HEK293 (cell line): ENCODE data around the gene SIDT2.

Experiments used
- CTCF ChIA-PET: fragments of 350-600 bp; formaldehyde crosslinking; extraction: SDS; loops from one replicate; lab custom pipeline; 2021; ENCODE audit warnings: antibody characterized with exemption; lab: Yijun Ruan, JAX
- POLR2A ChIA-PET: fragments of 300-600 bp; formaldehyde crosslinking; extraction: SDS; loops from one replicate; lab custom pipeline; 2020; ENCODE audit warnings: antibody characterized with exemption, inconsistent platforms; lab: Yijun Ruan, JAX
- H3K27ac ChIP-seq: fragments of 200-500 bp; sonication (Bioruptor generic); 2 replicates; pipeline ENCODE4 v1.5.1; 2014; ENCODE audit warnings: low read depth, low read length, control low read depth, inconsistent platforms; ENCODE audit errors: extremely low read depth
- H3K36me3 ChIP-seq, 2 experiments: fragments of 200-500 bp in 1 of 2; sonication (Bioruptor generic) in 1 of 2; 1 replicate in 1 of 2; 2 replicates in 1 of 2; pipeline ENCODE4 v1.5.1; 2014 to 2017; ENCODE audit warnings: inconsistent platforms in 2 of 2, low read length in 2 of 2; ENCODE audit not compliant: control insufficient read depth in 2 of 2, insufficient read depth in 1 of 2
- H3K4me1 ChIP-seq: fragments of 200-500 bp; sonication (Bioruptor generic); 2 replicates; pipeline ENCODE4 v1.5.1; 2014; ENCODE audit warnings: mild to moderate bottlenecking, low read length, inconsistent platforms; ENCODE audit not compliant: control insufficient read depth, insufficient read depth
- H3K4me3 ChIP-seq: 2 replicates; pipeline ENCODE4 v1.5.1; 2011; ENCODE audit warnings: low read depth, mild to moderate bottlenecking, control low read depth, low read length, moderate library complexity
- H3K9me3 ChIP-seq: fragments of 200-500 bp; sonication (Bioruptor generic); 2 replicates; pipeline ENCODE4 v1.5.1; 2014; ENCODE audit warnings: low read depth, low read length, inconsistent platforms; ENCODE audit not compliant: control insufficient read depth, insufficient read depth
- PRDM10 ChIP-seq: fragments of 450-650 bp; formaldehyde crosslinking; IDR thresholded peaks from 2 replicates; pipeline ENCODE4 v1.5.1; 2016; ENCODE audit warnings: missing biosample characterization, missing genetic modification characterization
- RBAK ChIP-seq: fragments of 450-650 bp; formaldehyde crosslinking; IDR thresholded peaks from 2 replicates; pipeline ENCODE4 v1.5.1; 2016; ENCODE audit warnings: missing biosample characterization, missing genetic modification characterization
- YY2 ChIP-seq: fragments of 450-650 bp; formaldehyde crosslinking; IDR thresholded peaks from 2 replicates; pipeline ENCODE4 v1.5.1; 2016; ENCODE audit warnings: missing biosample characterization, missing genetic modification characterization
- ZBTB20 ChIP-seq: fragments of 450-650 bp; formaldehyde crosslinking; IDR thresholded peaks from 2 replicates; pipeline ENCODE4 v1.5.1; 2016; ENCODE audit warnings: missing biosample characterization, missing genetic modification characterization
- ZBTB6 ChIP-seq: fragments of 450-650 bp; formaldehyde crosslinking; IDR thresholded peaks from 2 replicates; pipeline ENCODE4 v1.5.1; 2017; ENCODE audit warnings: missing biosample characterization, missing genetic modification characterization
- ZBTB7A ChIP-seq: fragments of 450-650 bp; formaldehyde crosslinking; IDR thresholded peaks from 2 replicates; pipeline ENCODE4 v1.5.1; 2016; ENCODE audit warnings: low read depth, missing biosample characterization, missing genetic modification characterization
- ZFHX2 ChIP-seq: fragments of 450-650 bp; formaldehyde crosslinking; conservative IDR thresholded peaks from 2 replicates; pipeline ENCODE4 v1.5.1; 2016; ENCODE audit warnings: missing biosample characterization, missing genetic modification characterization
- ZIC2 ChIP-seq: fragments of 450-650 bp; formaldehyde crosslinking; IDR thresholded peaks from 2 replicates; pipeline ENCODE4 v1.5.1; 2016; ENCODE audit warnings: missing biosample characterization, missing genetic modification characterization
- ZNF221 ChIP-seq: fragments of 450-650 bp; formaldehyde crosslinking; IDR thresholded peaks from 2 replicates; pipeline ENCODE4 v1.5.1; 2017; ENCODE audit warnings: missing biosample characterization, missing genetic modification characterization, borderline replicate concordance
- ZNF292 ChIP-seq: fragments of 450-650 bp; formaldehyde crosslinking; IDR thresholded peaks from 2 replicates; pipeline ENCODE4 v1.5.1; 2016; ENCODE audit warnings: low read depth, missing biosample characterization, missing genetic modification characterization, borderline replicate concordance
- ZNF324 ChIP-seq: fragments of 450-650 bp; formaldehyde crosslinking; IDR thresholded peaks from 2 replicates; pipeline ENCODE4 v1.5.1; 2016; ENCODE audit warnings: missing biosample characterization, missing genetic modification characterization
- ZNF621 ChIP-seq: fragments of 450-650 bp; formaldehyde crosslinking; IDR thresholded peaks from 2 replicates; pipeline ENCODE4 v1.5.1; 2017; ENCODE audit warnings: missing biosample characterization, missing genetic modification characterization
- ZNF776 ChIP-seq: fragments of 450-650 bp; formaldehyde crosslinking; IDR thresholded peaks from 2 replicates; pipeline ENCODE4 v1.5.0; 2017; ENCODE audit warnings: missing biosample characterization, missing genetic modification characterization, borderline replicate concordance
- TF ChIP-seq, protein P1 (sequence below): fragments of 450-650 bp; formaldehyde crosslinking; IDR thresholded peaks from 2 replicates; pipeline ENCODE4 v1.5.1; 2016; ENCODE audit warnings: missing biosample characterization, missing genetic modification characterization, low read depth
- TF ChIP-seq, protein P2 (sequence below): fragments of 450-650 bp; formaldehyde crosslinking; IDR thresholded peaks from 2 replicates; pipeline ENCODE4 v1.5.1; 2017; ENCODE audit warnings: missing biosample characterization, missing genetic modification characterization
- TF ChIP-seq, protein P3 (sequence below): fragments of 450-650 bp; formaldehyde crosslinking; IDR thresholded peaks from 2 replicates; pipeline ENCODE4 v1.5.1; 2017; ENCODE audit warnings: missing biosample characterization, mild to moderate bottlenecking, missing genetic modification characterization, moderate library complexity

Gene SIDT2

GRCh38 chr11:117197516-117198456 is 19.2 kb downstream of the SIDT2 start (continued):
- TF ChIP-seq YY2 (no peak), ZFHX2 (tag by site-specific recombination) (peak; percentile 80)
- TF ChIP-seq, protein P1, sequence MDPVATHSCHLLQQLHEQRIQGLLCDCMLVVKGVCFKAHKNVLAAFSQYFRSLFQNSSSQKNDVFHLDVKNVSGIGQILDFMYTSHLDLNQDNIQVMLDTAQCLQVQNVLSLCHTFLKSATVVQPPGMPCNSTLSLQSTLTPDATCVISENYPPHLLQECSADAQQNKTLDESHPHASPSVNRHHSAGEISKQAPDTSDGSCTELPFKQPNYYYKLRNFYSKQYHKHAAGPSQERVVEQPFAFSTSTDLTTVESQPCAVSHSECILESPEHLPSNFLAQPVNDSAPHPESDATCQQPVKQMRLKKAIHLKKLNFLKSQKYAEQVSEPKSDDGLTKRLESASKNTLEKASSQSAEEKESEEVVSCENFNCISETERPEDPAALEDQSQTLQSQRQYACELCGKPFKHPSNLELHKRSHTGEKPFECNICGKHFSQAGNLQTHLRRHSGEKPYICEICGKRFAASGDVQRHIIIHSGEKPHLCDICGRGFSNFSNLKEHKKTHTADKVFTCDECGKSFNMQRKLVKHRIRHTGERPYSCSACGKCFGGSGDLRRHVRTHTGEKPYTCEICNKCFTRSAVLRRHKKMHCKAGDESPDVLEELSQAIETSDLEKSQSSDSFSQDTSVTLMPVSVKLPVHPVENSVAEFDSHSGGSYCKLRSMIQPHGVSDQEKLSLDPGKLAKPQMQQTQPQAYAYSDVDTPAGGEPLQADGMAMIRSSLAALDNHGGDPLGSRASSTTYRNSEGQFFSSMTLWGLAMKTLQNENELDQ (tag by site-specific recombination) = no peak

DNA sequence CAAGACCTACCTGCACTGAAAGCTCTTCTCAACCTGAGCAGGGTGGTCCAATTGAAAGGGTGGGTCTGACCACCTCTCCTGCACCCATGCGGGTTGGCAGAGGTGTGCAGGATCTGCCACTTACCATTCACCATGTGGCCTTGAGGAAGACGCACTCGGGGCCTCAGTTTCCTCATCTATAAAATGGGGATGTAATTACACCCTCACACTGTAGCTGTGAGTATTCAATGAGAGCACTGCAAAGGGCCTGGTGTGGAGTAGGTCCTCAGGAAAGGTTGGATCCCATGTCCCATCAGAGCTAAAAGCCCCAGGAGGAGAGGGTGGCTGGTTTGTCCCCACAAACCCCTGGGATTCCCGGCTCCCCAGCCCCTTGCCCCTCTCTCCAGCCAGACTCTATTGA is 20.1 kb downstream of the SIDT2 start:
- peaks cover 0 to 24% of the 10 kb centered on the region in 2 experiments; a peak in 1 of 3 replicates for H3K36me3 ChIP-seq
- ChIA-PET CTCF (interaction anchor here (0.7 to 2.4 kb wide), 6 partner anchors 18 to 267 kb away, joined by 3 to 10 read pairs (median 4); no protein-coding TSS in a partner anchor), POLR2A (interaction anchor here (1.8 kb wide), 1 partner anchor 20 kb away, joined by 5 read pairs; the partner anchor contains the start of gene SIDT2)
- H3K4me3 ChIP-seq = no peak overlapping the region
- no peaks in the 10 kb centered on the region for H3K4me1 ChIP-seq
- no peaks in the 10 kb centered on the region for H3K9me3 ChIP-seq
- TF ChIP-seq ZNF221 (tag by site-specific recombination) = no peak
- TF ChIP-seq ZNF292 (tag by site-specific recombination) = no peak
- TF ChIP-seq RBAK (tag by site-specific recombination) = no peak
- no peak for TF ChIP-seq ZNF621 (tag by site-specific recombination)
- TF ChIP-seq ZNF776 (tag by site-specific recombination) = no peak
- no peak for TF ChIP-seq ZNF324
- H3K27ac ChIP-seq = no peak overlapping the region

DNA sequence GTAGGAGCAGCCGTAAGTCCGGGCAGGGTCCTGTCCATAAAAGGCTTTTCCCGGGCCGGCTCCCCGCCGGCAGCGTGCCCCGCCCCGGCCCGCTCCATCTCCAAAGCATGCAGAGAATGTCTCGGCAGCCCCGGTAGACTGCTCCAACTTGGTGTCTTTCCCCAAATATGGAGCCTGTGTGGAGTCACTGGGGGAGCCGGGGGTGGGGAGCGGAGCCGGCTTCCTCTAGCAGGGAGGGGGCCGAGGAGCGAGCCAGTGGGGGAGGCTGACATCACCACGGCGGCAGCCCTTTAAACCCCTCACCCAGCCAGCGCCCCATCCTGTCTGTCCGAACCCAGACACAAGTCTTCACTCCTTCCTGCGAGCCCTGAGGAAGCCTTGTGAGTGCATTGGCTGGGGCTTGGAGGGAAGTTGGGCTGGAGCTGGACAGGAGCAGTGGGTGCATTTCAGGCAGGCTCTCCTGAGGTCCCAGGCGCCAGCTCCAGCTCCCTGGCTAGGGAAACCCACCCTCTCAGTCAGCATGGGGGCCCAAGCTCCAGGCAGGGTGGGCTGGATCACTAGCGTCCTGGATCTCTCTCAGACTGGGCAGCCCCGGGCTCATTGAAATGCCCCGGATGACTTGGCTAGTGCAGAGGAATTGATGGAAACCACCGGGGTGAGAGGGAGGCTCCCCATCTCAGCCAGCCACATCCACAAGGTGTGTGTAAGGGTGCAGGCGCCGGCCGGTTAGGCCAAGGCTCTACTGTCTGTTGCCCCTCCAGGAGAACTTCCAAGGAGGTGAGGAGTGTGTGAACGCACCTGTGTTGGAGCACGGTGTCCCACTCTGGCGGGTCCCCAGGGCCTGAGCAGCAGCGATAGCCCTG is 20.7 kb downstream of the SIDT2 start, which contains the start of gene TAGLN:
TSS of gene TAGLN (plus strand) at position 318 of the 863 bp plus-strand sequence. CDS start 3,644 bp downstream, outside the sequence.
- CTCF ChIA-PET = interaction anchor here (0.7 to 1.6 kb wide), 6 partner anchors 18 to 268 kb away, joined by 3 to 9 read pairs (median 4); no protein-coding TSS in a partner anchor
- TF ChIP-seq ZIC2 (tag by site-specific recombination) = peak; percentile 30
- TF ChIP-seq, protein P2, sequence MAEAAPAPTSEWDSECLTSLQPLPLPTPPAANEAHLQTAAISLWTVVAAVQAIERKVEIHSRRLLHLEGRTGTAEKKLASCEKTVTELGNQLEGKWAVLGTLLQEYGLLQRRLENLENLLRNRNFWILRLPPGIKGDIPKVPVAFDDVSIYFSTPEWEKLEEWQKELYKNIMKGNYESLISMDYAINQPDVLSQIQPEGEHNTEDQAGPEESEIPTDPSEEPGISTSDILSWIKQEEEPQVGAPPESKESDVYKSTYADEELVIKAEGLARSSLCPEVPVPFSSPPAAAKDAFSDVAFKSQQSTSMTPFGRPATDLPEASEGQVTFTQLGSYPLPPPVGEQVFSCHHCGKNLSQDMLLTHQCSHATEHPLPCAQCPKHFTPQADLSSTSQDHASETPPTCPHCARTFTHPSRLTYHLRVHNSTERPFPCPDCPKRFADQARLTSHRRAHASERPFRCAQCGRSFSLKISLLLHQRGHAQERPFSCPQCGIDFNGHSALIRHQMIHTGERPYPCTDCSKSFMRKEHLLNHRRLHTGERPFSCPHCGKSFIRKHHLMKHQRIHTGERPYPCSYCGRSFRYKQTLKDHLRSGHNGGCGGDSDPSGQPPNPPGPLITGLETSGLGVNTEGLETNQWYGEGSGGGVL (tag by site-specific recombination) = peak; percentile 60
- TF ChIP-seq PRDM10 (tag by site-specific recombination) = peak; percentile 78
- TF ChIP-seq ZBTB7A = no peak
- peak; percentile 40; the same call in 1 of the 2 replicates for TF ChIP-seq ZBTB20 (tag by site-specific recombination)
- TF ChIP-seq, protein P3, sequence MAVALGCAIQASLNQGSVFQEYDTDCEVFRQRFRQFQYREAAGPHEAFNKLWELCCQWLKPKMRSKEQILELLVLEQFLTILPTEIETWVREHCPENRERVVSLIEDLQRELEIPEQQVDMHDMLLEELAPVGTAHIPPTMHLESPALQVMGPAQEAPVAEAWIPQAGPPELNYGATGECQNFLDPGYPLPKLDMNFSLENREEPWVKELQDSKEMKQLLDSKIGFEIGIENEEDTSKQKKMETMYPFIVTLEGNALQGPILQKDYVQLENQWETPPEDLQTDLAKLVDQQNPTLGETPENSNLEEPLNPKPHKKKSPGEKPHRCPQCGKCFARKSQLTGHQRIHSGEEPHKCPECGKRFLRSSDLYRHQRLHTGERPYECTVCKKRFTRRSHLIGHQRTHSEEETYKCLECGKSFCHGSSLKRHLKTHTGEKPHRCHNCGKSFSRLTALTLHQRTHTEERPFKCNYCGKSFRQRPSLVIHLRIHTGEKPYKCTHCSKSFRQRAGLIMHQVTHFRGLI (tag by site-specific recombination) = 0 out of 2 replicates have a peak, but pooled peaks have one; percentile 33
- 0 out of 2 replicates have a peak, but pooled peaks have one; percentile 28 for TF ChIP-seq ZBTB6 (tag by site-specific recombination)

More for the DNA sequence above, 20.7 kb downstream of the SIDT2 start, which contains the start of gene TAGLN:
- H3K4me3 ChIP-seq = peak within 1 kb of the TSS; percentile 11; the same call in 1 of the 2 replicates
- H3K4me1 ChIP-seq = no peaks in the 10 kb centered on the region
- peaks cover 0 to 23% of the 10 kb centered on the region in 2 experiments; a peak in 1 of 3 replicates for H3K36me3 ChIP-seq
- no peak within 1 kb of the TSS for H3K27ac ChIP-seq
- POLR2A ChIA-PET = interaction anchor here (1.8 kb wide), 1 partner anchor 21 kb away, joined by 5 read pairs; the partner anchor contains the start of gene SIDT2
- no peaks in the 10 kb centered on the region for H3K9me3 ChIP-seq
